Mesenchymal stem cell (in vitro differentiated cells and primary cell): ENCODE results near the gene ZNRD2.
"Not testable (repeated sequence)": the region's sequence is repeated elsewhere in the genome, so short reads cannot be mapped to it uniquely, and the experiment has no call there.

Experiments used
- DNase-seq: peaks from one replicate; pipeline ENCODE4 v3.0.0-alpha.2; 2013
- H2AFZ ChIP-seq: one replicate; pipeline ENCODE4 v1.6.1; 2013; ENCODE audit warnings: low read depth, mild to moderate bottlenecking, control low read depth, inconsistent platforms, low read length, moderate library complexity
- H2AK5ac ChIP-seq: 2 replicates; pipeline ENCODE4 v1.6.1; 2013; ENCODE audit warnings: low read length, moderate library complexity, mild to moderate bottlenecking, inconsistent platforms; ENCODE audit not compliant: severe bottlenecking
- H2BK120ac ChIP-seq: one replicate; pipeline ENCODE4 v1.6.1; 2013; ENCODE audit warnings: low read depth, mild to moderate bottlenecking, inconsistent platforms, low read length, moderate library complexity
- H2BK12ac ChIP-seq, 2 experiments: one replicate each; pipeline ENCODE4 v1.6.1; 2013; ENCODE audit warnings: inconsistent platforms in 2 of 2, low read length in 2 of 2, mild to moderate bottlenecking in 2 of 2, moderate library complexity in 2 of 2, control low read depth in 1 of 2
- H2BK15ac ChIP-seq: one replicate; pipeline ENCODE4 v1.6.1; 2013; ENCODE audit warnings: mild to moderate bottlenecking, low read depth, inconsistent platforms; ENCODE audit not compliant: poor library complexity, severe bottlenecking
- H2BK5ac ChIP-seq: 2 replicates; pipeline ENCODE4 v1.6.1; 2013; ENCODE audit warnings: low read depth, mild to moderate bottlenecking, low read length, control low read depth, inconsistent platforms; ENCODE audit not compliant: poor library complexity, severe bottlenecking
- H3K14ac ChIP-seq, 2 experiments: one replicate each; pipeline ENCODE4 v1.6.1; 2013; ENCODE audit warnings: inconsistent platforms in 2 of 2, low read length in 2 of 2, control low read depth in 1 of 2, mild to moderate bottlenecking in 1 of 2, moderate library complexity in 1 of 2
- H3K18ac ChIP-seq, 2 experiments: one replicate each; pipeline ENCODE4 v1.6.1; 2013; ENCODE audit warnings: inconsistent platforms in 2 of 2, low read length in 2 of 2, control low read depth in 1 of 2, low read depth in 1 of 2, mild to moderate bottlenecking in 1 of 2
- H3K23ac ChIP-seq, 2 experiments: one replicate each; pipeline ENCODE4 v1.6.1; 2013; ENCODE audit warnings: inconsistent platforms in 2 of 2, low read length in 2 of 2, mild to moderate bottlenecking in 2 of 2, moderate library complexity in 2 of 2, control low read depth in 1 of 2
- H3K27ac ChIP-seq: 2 replicates; pipeline ENCODE4 v1.5.1; 2013; ENCODE audit warnings: mild to moderate bottlenecking, moderate library complexity, low read length, control low read depth, inconsistent platforms; ENCODE audit not compliant: poor library complexity, severe bottlenecking
- H3K27me3 ChIP-seq, 2 experiments: 2 replicates each; pipeline versions ENCODE4 v1.6.1 to v1.7.0; 2013; ENCODE audit warnings: low read length in 2 of 2, mild to moderate bottlenecking in 2 of 2, moderate library complexity in 2 of 2, control low read depth in 1 of 2, inconsistent platforms in 1 of 2; ENCODE audit not compliant: control insufficient read depth in 1 of 2, insufficient read depth in 1 of 2
- H3K36me3 ChIP-seq, 2 experiments: 2 replicates each; pipeline versions ENCODE4 v1.6.1 to v1.7.0; 2013; ENCODE audit warnings: low read length in 2 of 2, control low read depth in 1 of 2, inconsistent platforms in 1 of 2, low read depth in 1 of 2, mild to moderate bottlenecking in 1 of 2; ENCODE audit not compliant: insufficient read depth in 2 of 2, control insufficient read depth in 1 of 2
- H3K4ac ChIP-seq, 2 experiments: one replicate each; pipeline ENCODE4 v1.6.1; 2013; ENCODE audit warnings: inconsistent platforms in 2 of 2, low read length in 2 of 2, mild to moderate bottlenecking in 2 of 2, moderate library complexity in 2 of 2, control low read depth in 1 of 2, low read depth in 1 of 2
- H3K4me1 ChIP-seq: 2 replicates; pipeline ENCODE4 v1.6.1; 2013; ENCODE audit warnings: low read depth, low read length, control low read depth; ENCODE audit not compliant: control insufficient read depth, insufficient read depth
- H3K4me2 ChIP-seq: 2 replicates; pipeline ENCODE4 v1.6.1; 2013; ENCODE audit warnings: low read length, mild to moderate bottlenecking, inconsistent platforms; ENCODE audit not compliant: poor library complexity, severe bottlenecking
- H3K4me3 ChIP-seq, 2 experiments: 2 replicates each; pipeline versions ENCODE4 v1.5.1 to v1.7.0; 2013; ENCODE audit warnings: low read length in 2 of 2, mild to moderate bottlenecking in 2 of 2, control low read depth in 1 of 2, low read depth in 1 of 2; ENCODE audit not compliant: insufficient read depth in 1 of 2
- H3K79me1 ChIP-seq: replicated peaks from 2 replicates; pipeline ENCODE4 v1.6.1; 2013; ENCODE audit warnings: mild to moderate bottlenecking, control low read depth, low read length, inconsistent platforms; ENCODE audit not compliant: poor library complexity, severe bottlenecking
- H3K9ac ChIP-seq: 2 replicates; pipeline ENCODE4 v1.7.0; 2013; ENCODE audit warnings: mild to moderate bottlenecking, low read length, moderate library complexity
- H3K9me3 ChIP-seq: 2 replicates; pipeline ENCODE4 v1.7.0; 2013; ENCODE audit warnings: mild to moderate bottlenecking, low read length; ENCODE audit not compliant: control insufficient read depth
- H4K8ac ChIP-seq: one replicate; pipeline ENCODE4 v1.6.1; 2013; ENCODE audit warnings: inconsistent platforms, mild to moderate bottlenecking, low read length, moderate library complexity
- H4K91ac ChIP-seq: one replicate; pipeline ENCODE4 v1.6.1; 2013; ENCODE audit warnings: mild to moderate bottlenecking, low read length, inconsistent platforms
- WGBS: methylation state at CpG from one replicate; pipeline ENCODE4 v1.1.7; 2013; ENCODE audit warnings: mixed read lengths; 5-methylcytosine and 5-hydroxymethylcytosine counted together

ZNRD2 gene

GRCh38 chr11:65523631-65523968, 46.7 kb upstream of the ZNRD2 start:
- H3K9me3 ChIP-seq, H2BK15ac ChIP-seq, H3K27me3 ChIP-seq, H2AFZ ChIP-seq, H4K91ac ChIP-seq, H4K8ac ChIP-seq, H3K23ac ChIP-seq, H3K4me2 ChIP-seq, H3K4me3 ChIP-seq, DNase-seq, H3K14ac ChIP-seq, H2BK120ac ChIP-seq, H3K4ac ChIP-seq, H2BK5ac ChIP-seq: not testable (repeated sequence)
- Histone ChIP-seq H3K9ac (peak overlapping the region; percentile 81), H3K36me3 (peaks cover 22 to 23% of the 10 kb centered on the region in 2 experiments), H3K27ac (peak overlapping the region; percentile 80), H3K79me1 (peaks cover 11% of the 10 kb centered on the region), H2AK5ac (peak overlapping the region; percentile 4), H3K18ac (peak overlapping the region in 1 of 2 experiments; percentile 94), H2BK12ac (peak overlapping the region in 1 of 2 experiments; percentile 95), H3K4me1 (peaks cover 34% of the 10 kb centered on the region)
- WGBS = 88% methylated on average over 7 of the region's 7 CpGs

- Histone ChIP-seq H3K27ac (no peak overlapping the region), H2BK15ac (peak overlapping the region; percentile 73), H3K4me3 (peak overlapping the region in 1 of 2 experiments; percentile 78), H3K18ac (peak overlapping the region; percentile 60 to 94), H4K91ac (peak overlapping the region; percentile 0), H3K4me2 (peak overlapping the region; percentile 57), H3K14ac (peak overlapping the region in 1 of 2 experiments; percentile 93), H3K4ac (peak overlapping the region; percentile 3 to 79), H3K23ac (peak overlapping the region in 1 of 2 experiments; percentile 72), H3K36me3 (peaks cover 28 to 29% of the 10 kb centered on the region in 2 experiments), H3K79me1 (peaks cover 17% of the 10 kb centered on the region), H3K27me3 (no peaks in the 10 kb centered on the region), H2AFZ (peak overlapping the region; percentile 57), H2BK12ac (peak overlapping the region; percentile 14 to 95), H4K8ac (peak overlapping the region; percentile 0), H2AK5ac (peak overlapping the region; percentile 4), H2BK120ac (peak overlapping the region; percentile 42), H3K9ac (peak overlapping the region; percentile 81), H2BK5ac (peak overlapping the region; percentile 20), H3K4me1 (peaks cover 34% of the 10 kb centered on the region), H3K9me3 (no peaks in the 10 kb centered on the region)
- DNase-seq = no peak
- WGBS = 80% methylated on average over 11 of the region's 12 CpGs
These were observed 46.1 kb upstream of the ZNRD2 start for GRCh38 chr11:65524014-65524740.

- Histone ChIP-seq H3K4ac (peak within 1 kb of the TSS; percentile 95 to 98), H3K9ac (peak within 1 kb of the TSS; percentile 98), H3K27me3 (no peaks in the 10 kb centered on the region), H2AFZ (peak within 1 kb of the TSS; percentile 57), H2BK15ac (peak within 1 kb of the TSS; percentile 73), H3K14ac (peak within 1 kb of the TSS in 1 of 2 experiments; percentile 93), H3K27ac (peak within 1 kb of the TSS; percentile 10), H2AK5ac (peak within 1 kb of the TSS; percentile 57), H2BK5ac (peak within 1 kb of the TSS; percentile 93), H3K79me1 (peaks cover 23% of the 10 kb centered on the region), H3K4me2 (peak within 1 kb of the TSS; percentile 88), H2BK12ac (peak within 1 kb of the TSS; percentile 14 to 95), H4K91ac (peak within 1 kb of the TSS; percentile 97), H4K8ac (peak within 1 kb of the TSS; percentile 59), H3K36me3 (peaks cover 35 to 36% of the 10 kb centered on the region in 2 experiments), H3K18ac (peak within 1 kb of the TSS; percentile 60 to 99), H3K23ac (peak within 1 kb of the TSS; percentile 72 to 73), H2BK120ac (peak within 1 kb of the TSS; percentile 80), H3K4me3 (peak within 1 kb of the TSS; percentile 97 to 98), H3K9me3 (no peaks in the 10 kb centered on the region), H3K4me1 (peaks cover 37% of the 10 kb centered on the region)
- under 1% methylated on average over 57 of the region's 82 CpGs for WGBS
- DNase-seq = peak; percentile 74
These were observed 45.3 kb upstream of the ZNRD2 start, which contains the start of gene SCYL1 for GRCh38 chr11:65524741-65525545. SCYL1 (plus strand) TSS chr11:65525083; CDS start chr11:65525154, 71 bp downstream.
